HG02798 (cell line): Measurements from ENCODE around the gene SCRN1.

ENCODE experiments used
- ATAC-seq: cut with Tn5 transposase; IDR thresholded peaks from one replicate; pipeline ENCODE4 v1.9.1; 2021; ENCODE audit warnings: mild to moderate bottlenecking; ENCODE audit not compliant: unreplicated experiment, poor library complexity

SCRN1 gene

GRCh38 chr7:30010021-30010420 is 20.4 kb upstream of the SCRN1 start:
- ATAC-seq = no peak

GRCh38 chr7:30005464-30005863 is 15.9 kb upstream of the SCRN1 start:
- ATAC-seq = no peak

- no peak for ATAC-seq
Observed at GRCh38 chr7:30003098-30003497, 13.5 kb upstream of the SCRN1 start.

- ATAC-seq = no peak
Observed at GRCh38 chr7:30001998-30002397, 12.4 kb upstream of the SCRN1 start.

- ATAC-seq = no peak
Observed at GRCh38 chr7:29998489-29998888, 8.9 kb upstream of the SCRN1 start.

GRCh38 chr7:29996321-29996720 is 6.7 kb upstream of the SCRN1 start:
- no peak for ATAC-seq

GRCh38 chr7:29995652-29996051 is 6.1 kb upstream of the SCRN1 start:
- ATAC-seq = no peak

- no peak for ATAC-seq
Observed at GRCh38 chr7:29993140-29993539, 3.5 kb upstream of the SCRN1 start.

- ATAC-seq = no peak
Observed at GRCh38 chr7:29991937-29992336, 2.3 kb upstream of the SCRN1 start.

- no peak for ATAC-seq
Observed at GRCh38 chr7:29990931-29991330, 1.3 kb upstream of the SCRN1 start.

GRCh38 chr7:29988424-29989256 is 961 bp downstream of the SCRN1 start:
- peak; percentile 37 for ATAC-seq

GRCh38 chr7:29987811-29988317 is 1.7 kb downstream of the SCRN1 start:
- no peak for ATAC-seq

- ATAC-seq = no peak
Observed at GRCh38 chr7:29987083-29987482, 2.5 kb downstream of the SCRN1 start.

GRCh38 chr7:29980151-29980550 is 9.4 kb downstream of the SCRN1 start:
- no peak for ATAC-seq

GRCh38 chr7:29977886-29978651 is 11.5 kb downstream of the SCRN1 start:
- ATAC-seq = no peak

GRCh38 chr7:29976673-29977415 is 12.8 kb downstream of the SCRN1 start:
- no peak for ATAC-seq

- no peak for ATAC-seq
Observed at GRCh38 chr7:29976266-29976665, 13.3 kb downstream of the SCRN1 start.

- ATAC-seq = no peak
Observed at GRCh38 chr7:29975561-29975960, 14.0 kb downstream of the SCRN1 start.

GRCh38 chr7:29974286-29974685 is 15.3 kb downstream of the SCRN1 start:
- no peak for ATAC-seq

GRCh38 chr7:29972315-29972669 is 17.3 kb downstream of the SCRN1 start:
- ATAC-seq = no peak
